GM23338 (cell line): ENCODE measurements around the gene C1orf216. TPM values are rescaled to one million over a fixed set of nuclear protein-coding genes. Genes with fewer than 3 reads are reported as not detected.
"Not testable (repeated sequence)": the region's sequence is repeated elsewhere in the genome, so short reads cannot be mapped to it uniquely, and the experiment has no call there.

Experiments
- ATAC-seq: fragments of 200-7000 bp; cut with Tn5 transposase; 3 replicates; pipeline ENCODE4 v1.9.1; 2020
- DNase-seq: peaks from one replicate; pipeline ENCODE4 v3.0.0-alpha.2; 2015; ENCODE audit warnings: low spot score
- H2AFZ ChIP-seq: fragments of 200-600 bp; sonication (generic); 2 replicates; pipeline ENCODE4 v1.8.0; 2016; ENCODE audit warnings: antibody characterized with exemption, mild to moderate bottlenecking, moderate library complexity
- H3F3A ChIP-seq: fragments of 200-600 bp; sonication (generic); replicated peaks from 2 replicates; pipeline ENCODE4 v1.8.0; 2017; ENCODE audit warnings: antibody characterized with exemption, mixed run types, low read depth
- H3K27ac ChIP-seq: fragments of 200-600 bp; sonication (generic); 2 replicates; pipeline ENCODE4 v1.6.1; 2016; ENCODE audit warnings: low read depth
- H3K27me3 ChIP-seq: fragments of 200-600 bp; sonication (generic); 2 replicates; pipeline ENCODE4 v1.8.0; 2016; ENCODE audit warnings: mild to moderate bottlenecking, mixed run types, moderate library complexity; ENCODE audit not compliant: insufficient read depth
- H3K36me3 ChIP-seq: fragments of 200-600 bp; sonication (generic); 2 replicates; pipeline ENCODE4 v1.8.0; 2016; ENCODE audit warnings: mild to moderate bottlenecking; ENCODE audit not compliant: insufficient read depth
- H3K4me1 ChIP-seq: fragments of 200-600 bp; sonication (generic); 2 replicates; pipeline ENCODE4 v1.8.0; 2016; ENCODE audit warnings: mild to moderate bottlenecking, moderate library complexity; ENCODE audit not compliant: insufficient read depth
- H3K4me2 ChIP-seq: fragments of 200-600 bp; sonication (generic); 2 replicates; pipeline ENCODE4 v1.7.1; 2017; ENCODE audit warnings: mixed run types
- H3K4me3 ChIP-seq: fragments of 200-600 bp; sonication (generic); 2 replicates; pipeline ENCODE4 v1.6.1; 2016; ENCODE audit warnings: mixed run types
- H3K79me2 ChIP-seq: fragments of 200-600 bp; sonication (generic); replicated peaks from 2 replicates; pipeline ENCODE4 v1.8.0; 2017; ENCODE audit warnings: mild to moderate bottlenecking; ENCODE audit not compliant: insufficient read depth
- H3K9me2 ChIP-seq: fragments of 200-600 bp; sonication (generic); 2 replicates; pipeline ENCODE4 v1.8.0; 2017; ENCODE audit not compliant: insufficient read depth
- H4K20me1 ChIP-seq: fragments of 200-600 bp; sonication (generic); replicated peaks from 2 replicates; pipeline ENCODE4 v1.8.0; 2017; ENCODE audit warnings: mild to moderate bottlenecking; ENCODE audit not compliant: insufficient read depth
- H3K27ac Mint-ChIP-seq: 2 replicates; pipeline ENCODE4 v1.8.0; 2020; ENCODE audit warnings: inconsistent platforms, mild to moderate bottlenecking, moderate library complexity, mixed read lengths
- H3K27me3 Mint-ChIP-seq: 3 replicates; pipeline ENCODE4 v1.8.0; 2022; ENCODE audit warnings: low read depth, mild to moderate bottlenecking, moderate library complexity, mixed read lengths, inconsistent platforms; ENCODE audit not compliant: insufficient read depth, poor library complexity
- H3K36me3 Mint-ChIP-seq: 3 replicates; pipeline ENCODE4 v1.8.0; 2021; ENCODE audit warnings: low read depth, mild to moderate bottlenecking, inconsistent platforms, moderate library complexity, mixed read lengths
- H3K4me1 Mint-ChIP-seq: 3 replicates; pipeline ENCODE4 v1.8.0; 2020; ENCODE audit warnings: mild to moderate bottlenecking, inconsistent platforms, mixed read lengths
- H3K4me3 Mint-ChIP-seq: 3 replicates; pipeline ENCODE4 v1.8.0; 2021; ENCODE audit warnings: moderate library complexity, mild to moderate bottlenecking, inconsistent platforms, mixed read lengths
- H3K9me3 Mint-ChIP-seq: 3 replicates; pipeline ENCODE4 v1.8.0; 2020; ENCODE audit warnings: moderate library complexity, mild to moderate bottlenecking, inconsistent platforms, mixed read lengths
- JUNB ChIP-seq: IDR thresholded peaks from one replicate; pipeline ENCODE4 v1.6.1; 2016; ENCODE audit warnings: antibody characterized with exemption; ENCODE audit not compliant: unreplicated experiment
- POLR2AphosphoS5 ChIP-seq: IDR thresholded peaks from 2 replicates; pipeline ENCODE4 v1.6.1; 2016; ENCODE audit warnings: antibody characterized with exemption, low read depth
- STAT1 ChIP-seq: IDR thresholded peaks from one replicate; pipeline ENCODE4 v1.6.1; 2016; ENCODE audit warnings: antibody characterized with exemption; ENCODE audit not compliant: unreplicated experiment
- ZNF114 ChIP-seq: fragments of 250-450 bp; sonication (Bioruptor Pico); IDR thresholded peaks from 2 replicates; pipeline ENCODE4 v1.5.0; 2020; ENCODE audit warnings: mild to moderate bottlenecking, moderate library complexity
- polyA plus RNA-seq: library from polyadenylated mRNA; unstranded; fragments of >200 nt; fragmentation: Nextera tagmentation; extraction: Ambion mirVana; gene quantifications from 2 replicates; pipeline ENCODE4 v1.2.1, GENCODE V29; 2016
- total RNA-seq: library from RNA; depleted of rRNA; stranded (reverse); fragments of >200 nt; shearing (Covaris generic); gene quantifications from 2 replicates; pipeline ENCODE4 v1.2.3, GENCODE V29; 2014
- TF ChIP-seq, protein P1 (sequence below): fragments of 250-450 bp; sonication (Bioruptor Pico); IDR thresholded peaks from 2 replicates; pipeline ENCODE4 v1.5.0; 2020; ENCODE audit warnings: mild to moderate bottlenecking, moderate library complexity

The C1orf216 gene
- total and polyA plus RNA-seq, 2 experiments from 2014 or later = 4.7 to 21.5 TPM

DNA sequence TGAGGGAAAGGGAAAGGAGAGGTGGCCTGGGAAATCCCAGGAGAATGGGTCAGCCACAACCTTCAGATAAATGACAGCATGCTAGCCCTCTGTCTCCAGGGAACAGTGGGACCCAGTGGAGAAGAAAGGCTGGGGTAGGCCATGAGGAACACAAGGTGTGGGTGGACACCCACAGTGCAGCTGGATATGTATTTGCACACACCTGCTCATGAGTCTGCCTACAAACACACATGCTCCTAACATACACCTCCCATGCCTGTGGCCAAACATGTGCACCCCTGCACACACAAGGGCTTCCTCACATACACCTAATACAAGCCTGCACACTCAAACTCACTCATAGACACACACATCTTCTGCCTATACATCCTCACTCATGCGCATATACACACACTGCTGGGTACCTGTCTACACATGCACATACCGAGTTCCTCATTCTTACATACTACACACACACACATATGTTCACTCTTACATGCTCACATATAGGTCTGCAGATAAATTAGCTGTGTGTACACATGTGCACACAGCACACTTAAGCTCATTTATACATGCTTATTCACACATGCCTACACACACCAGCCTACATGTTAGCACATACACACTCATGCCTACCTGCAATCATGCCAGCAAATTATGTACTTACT is 3.6 kb downstream of the C1orf216 start (continued):
- TF ChIP-seq, protein P1, sequence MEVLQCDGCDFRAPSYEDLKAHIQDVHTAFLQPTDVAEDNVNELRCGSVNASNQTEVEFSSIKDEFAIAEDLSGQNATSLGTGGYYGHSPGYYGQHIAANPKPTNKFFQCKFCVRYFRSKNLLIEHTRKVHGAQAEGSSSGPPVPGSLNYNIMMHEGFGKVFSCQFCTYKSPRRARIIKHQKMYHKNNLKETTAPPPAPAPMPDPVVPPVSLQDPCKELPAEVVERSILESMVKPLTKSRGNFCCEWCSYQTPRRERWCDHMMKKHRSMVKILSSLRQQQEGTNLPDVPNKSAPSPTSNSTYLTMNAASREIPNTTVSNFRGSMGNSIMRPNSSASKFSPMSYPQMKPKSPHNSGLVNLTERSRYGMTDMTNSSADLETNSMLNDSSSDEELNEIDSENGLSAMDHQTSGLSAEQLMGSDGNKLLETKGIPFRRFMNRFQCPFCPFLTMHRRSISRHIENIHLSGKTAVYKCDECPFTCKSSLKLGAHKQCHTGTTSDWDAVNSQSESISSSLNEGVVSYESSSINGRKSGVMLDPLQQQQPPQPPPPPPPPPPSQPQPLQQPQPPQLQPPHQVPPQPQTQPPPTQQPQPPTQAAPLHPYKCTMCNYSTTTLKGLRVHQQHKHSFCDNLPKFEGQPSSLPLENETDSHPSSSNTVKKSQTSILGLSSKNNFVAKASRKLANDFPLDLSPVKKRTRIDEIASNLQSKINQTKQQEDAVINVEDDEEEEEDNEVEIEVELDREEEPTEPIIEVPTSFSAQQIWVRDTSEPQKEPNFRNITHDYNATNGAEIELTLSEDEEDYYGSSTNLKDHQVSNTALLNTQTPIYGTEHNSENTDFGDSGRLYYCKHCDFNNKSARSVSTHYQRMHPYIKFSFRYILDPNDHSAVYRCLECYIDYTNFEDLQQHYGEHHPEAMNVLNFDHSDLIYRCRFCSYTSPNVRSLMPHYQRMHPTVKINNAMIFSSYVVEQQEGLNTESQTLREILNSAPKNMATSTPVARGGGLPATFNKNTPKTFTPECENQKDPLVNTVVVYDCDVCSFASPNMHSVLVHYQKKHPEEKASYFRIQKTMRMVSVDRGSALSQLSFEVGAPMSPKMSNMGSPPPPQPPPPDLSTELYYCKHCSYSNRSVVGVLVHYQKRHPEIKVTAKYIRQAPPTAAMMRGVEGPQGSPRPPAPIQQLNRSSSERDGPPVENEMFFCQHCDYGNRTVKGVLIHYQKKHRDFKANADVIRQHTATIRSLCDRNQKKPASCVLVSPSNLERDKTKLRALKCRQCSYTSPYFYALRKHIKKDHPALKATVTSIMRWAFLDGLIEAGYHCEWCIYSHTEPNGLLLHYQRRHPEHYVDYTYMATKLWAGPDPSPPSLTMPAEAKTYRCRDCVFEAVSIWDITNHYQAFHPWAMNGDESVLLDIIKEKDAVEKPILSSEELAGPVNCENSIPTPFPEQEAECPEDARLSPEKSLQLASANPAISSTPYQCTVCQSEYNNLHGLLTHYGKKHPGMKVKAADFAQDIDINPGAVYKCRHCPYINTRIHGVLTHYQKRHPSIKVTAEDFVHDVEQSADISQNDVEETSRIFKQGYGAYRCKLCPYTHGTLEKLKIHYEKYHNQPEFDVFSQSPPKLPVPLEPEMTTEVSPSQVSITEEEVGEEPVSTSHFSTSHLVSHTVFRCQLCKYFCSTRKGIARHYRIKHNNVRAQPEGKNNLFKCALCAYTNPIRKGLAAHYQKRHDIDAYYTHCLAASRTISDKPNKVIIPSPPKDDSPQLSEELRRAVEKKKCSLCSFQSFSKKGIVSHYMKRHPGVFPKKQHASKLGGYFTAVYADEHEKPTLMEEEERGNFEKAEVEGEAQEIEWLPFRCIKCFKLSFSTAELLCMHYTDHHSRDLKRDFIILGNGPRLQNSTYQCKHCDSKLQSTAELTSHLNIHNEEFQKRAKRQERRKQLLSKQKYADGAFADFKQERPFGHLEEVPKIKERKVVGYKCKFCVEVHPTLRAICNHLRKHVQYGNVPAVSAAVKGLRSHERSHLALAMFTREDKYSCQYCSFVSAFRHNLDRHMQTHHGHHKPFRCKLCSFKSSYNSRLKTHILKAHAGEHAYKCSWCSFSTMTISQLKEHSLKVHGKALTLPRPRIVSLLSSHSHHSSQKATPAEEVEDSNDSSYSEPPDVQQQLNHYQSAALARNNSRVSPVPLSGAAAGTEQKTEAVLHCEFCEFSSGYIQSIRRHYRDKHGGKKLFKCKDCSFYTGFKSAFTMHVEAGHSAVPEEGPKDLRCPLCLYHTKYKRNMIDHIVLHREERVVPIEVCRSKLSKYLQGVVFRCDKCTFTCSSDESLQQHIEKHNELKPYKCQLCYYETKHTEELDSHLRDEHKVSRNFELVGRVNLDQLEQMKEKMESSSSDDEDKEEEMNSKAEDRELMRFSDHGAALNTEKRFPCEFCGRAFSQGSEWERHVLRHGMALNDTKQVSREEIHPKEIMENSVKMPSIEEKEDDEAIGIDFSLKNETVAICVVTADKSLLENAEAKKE (CRISPR knock-in tag) = no peak
- TF ChIP-seq POLR2AphosphoS5 (no peak), JUNB (no peak), ZNF114 (CRISPR knock-in tag) (no peak), STAT1 (no peak)

DNA sequence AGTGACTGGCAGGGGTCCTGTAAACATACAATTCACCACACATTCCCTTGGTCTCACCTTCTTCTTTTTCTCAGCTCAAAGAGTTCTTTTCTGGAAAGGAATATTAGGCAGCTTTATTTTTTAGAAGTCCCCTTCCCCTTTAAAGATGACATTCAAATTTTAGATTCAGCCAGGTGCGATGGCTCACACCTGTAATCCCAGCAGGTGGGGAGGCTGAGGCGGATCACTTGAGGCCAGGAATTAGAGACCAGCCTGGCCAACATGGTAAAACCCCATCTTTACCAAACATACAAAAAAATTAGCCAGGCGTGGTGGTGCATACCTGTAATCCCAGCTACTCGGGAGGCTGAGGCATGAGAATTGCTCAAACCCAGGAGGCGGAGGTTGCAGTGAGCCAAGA is 7.6 kb downstream of the C1orf216 start:
- not testable (repeated sequence) for H3K27ac ChIP-seq, ATAC-seq, H3K36me3 ChIP-seq, DNase-seq, H3F3A ChIP-seq, H3K36me3 Mint-ChIP-seq, H3K4me2 ChIP-seq, H3K9me2 ChIP-seq, H3K4me3 ChIP-seq, H2AFZ ChIP-seq, H4K20me1 ChIP-seq, H3K9me3 Mint-ChIP-seq, H3K4me3 Mint-ChIP-seq, H3K4me1 ChIP-seq, H3K27ac Mint-ChIP-seq, H3K79me2 ChIP-seq
- H3K27me3 ChIP-seq = peaks cover 22% of the 10 kb centered on the region; the same call in 1 of the 2 replicates
- peaks cover 33% of the 10 kb centered on the region for H3K27me3 Mint-ChIP-seq
- H3K4me1 Mint-ChIP-seq = peaks cover 25% of the 10 kb centered on the region
